H9 (cell line): ENCODE data around the gene ECHDC1. TPM values are rescaled to one million over a fixed set of nuclear protein-coding genes. Genes with fewer than 3 reads are reported as not detected.

Source experiments
- DNase-seq: peaks from one replicate; pipeline ENCODE4 v3.0.0-alpha.2; 2017
- H2AFZ ChIP-seq: one replicate; pipeline ENCODE4 v1.6.1; 2013; ENCODE audit warnings: mild to moderate bottlenecking, low read length, control low read depth, moderate library complexity
- H2AK5ac ChIP-seq: 2 replicates; pipeline ENCODE4 v1.6.1; 2013; ENCODE audit warnings: low read length, control low read depth, mixed read lengths; ENCODE audit not compliant: insufficient read length
- H2BK120ac ChIP-seq: one replicate; pipeline ENCODE4 v1.6.1; 2013; ENCODE audit warnings: low read depth, mild to moderate bottlenecking, low read length, control low read depth, inconsistent platforms; ENCODE audit not compliant: poor library complexity, severe bottlenecking
- H2BK12ac ChIP-seq: 2 replicates; pipeline ENCODE4 v1.6.1; 2013; ENCODE audit warnings: low read length, control low read depth, mixed read lengths, low read depth; ENCODE audit not compliant: insufficient read length
- H2BK15ac ChIP-seq: 2 replicates; pipeline ENCODE4 v1.6.1; 2013; ENCODE audit warnings: low read depth, low read length, control low read depth
- H2BK20ac ChIP-seq: one replicate; pipeline ENCODE4 v1.6.1; 2013; ENCODE audit warnings: low read depth, mild to moderate bottlenecking, low read length, control low read depth, inconsistent platforms; ENCODE audit not compliant: poor library complexity, severe bottlenecking
- H2BK5ac ChIP-seq: 2 replicates; pipeline ENCODE4 v1.6.1; 2013; ENCODE audit warnings: low read length, control low read depth, mixed read lengths; ENCODE audit not compliant: insufficient read length
- H3K14ac ChIP-seq: 2 replicates; pipeline ENCODE4 v1.6.1; 2013; ENCODE audit warnings: low read length, control low read depth; ENCODE audit not compliant: insufficient read depth
- H3K18ac ChIP-seq: 2 replicates; pipeline ENCODE4 v1.6.1; 2013; ENCODE audit warnings: low read depth, mild to moderate bottlenecking, mixed read lengths, low read length, control low read depth; ENCODE audit not compliant: insufficient read length
- H3K23ac ChIP-seq: 2 replicates; pipeline ENCODE4 v1.6.1; 2013; ENCODE audit warnings: low read length, control low read depth, mixed read lengths, low read depth; ENCODE audit not compliant: insufficient read length
- H3K23me2 ChIP-seq: 2 replicates; pipeline ENCODE4 v1.6.1; 2013; ENCODE audit warnings: low read depth, mild to moderate bottlenecking, mixed read lengths, low read length, control low read depth; ENCODE audit not compliant: insufficient read length, poor library complexity, severe bottlenecking
- H3K27ac ChIP-seq: 2 replicates; pipeline ENCODE4 v1.5.1; 2013; ENCODE audit warnings: low read length, control low read depth, mixed read lengths, low read depth; ENCODE audit not compliant: insufficient read length
- H3K27me3 ChIP-seq: 2 replicates; pipeline ENCODE4 v1.6.1; 2013; ENCODE audit warnings: low read length, control low read depth, inconsistent platforms; ENCODE audit not compliant: insufficient read depth
- H3K4ac ChIP-seq: 2 replicates; pipeline ENCODE4 v1.6.1; 2013; ENCODE audit warnings: low read depth, mild to moderate bottlenecking, control low read depth, inconsistent platforms, low read length, moderate library complexity
- H3K4me1 ChIP-seq: 2 replicates; pipeline ENCODE4 v1.6.1; 2013; ENCODE audit warnings: low read length, control low read depth, inconsistent platforms; ENCODE audit not compliant: insufficient read depth
- H3K4me2 ChIP-seq: 2 replicates; pipeline ENCODE4 v1.6.1; 2013; ENCODE audit warnings: low read length, control low read depth, mixed read lengths; ENCODE audit not compliant: insufficient read length, insufficient read depth
- H3K56ac ChIP-seq: 2 replicates; pipeline ENCODE4 v1.6.1; 2013; ENCODE audit warnings: low read depth, mild to moderate bottlenecking, mixed read lengths, low read length, control low read depth; ENCODE audit not compliant: insufficient read length
- H3K79me1 ChIP-seq: 2 replicates; pipeline ENCODE4 v1.6.1; 2013; ENCODE audit warnings: low read depth, mild to moderate bottlenecking, moderate library complexity, low read length, control low read depth, inconsistent platforms; ENCODE audit not compliant: insufficient read depth, poor library complexity, severe bottlenecking
- H3K79me2 ChIP-seq: 2 replicates; pipeline ENCODE4 v1.6.1; 2013; ENCODE audit warnings: low read length, control low read depth, inconsistent platforms; ENCODE audit not compliant: insufficient read depth
- H3K9ac ChIP-seq: 2 replicates; pipeline ENCODE4 v1.6.1; 2013; ENCODE audit warnings: low read length, control low read depth, mixed read lengths; ENCODE audit not compliant: insufficient read length; ENCODE audit errors: extremely low read depth
- H3K9me3 ChIP-seq: one replicate; pipeline ENCODE4 v1.6.1; 2013; ENCODE audit warnings: low read depth, low read length, inconsistent platforms; ENCODE audit not compliant: control insufficient read depth
- H3T11ph ChIP-seq: one replicate; pipeline ENCODE4 v1.6.1; 2013; ENCODE audit warnings: mild to moderate bottlenecking, low read length, control low read depth, inconsistent platforms
- H4K20me1 ChIP-seq: one replicate; pipeline ENCODE4 v1.6.1; 2013; ENCODE audit not compliant: control insufficient read depth, insufficient read length, insufficient read depth
- H4K5ac ChIP-seq: 2 replicates; pipeline ENCODE4 v1.6.1; 2013; ENCODE audit warnings: low read depth, mild to moderate bottlenecking, mixed read lengths, low read length, control low read depth; ENCODE audit not compliant: insufficient read length
- H4K8ac ChIP-seq: replicated peaks from 2 replicates; pipeline ENCODE4 v1.6.1; 2013; ENCODE audit warnings: low read length, control low read depth, mixed read lengths, low read depth; ENCODE audit not compliant: insufficient read length
- H4K91ac ChIP-seq: 2 replicates; pipeline ENCODE4 v1.6.1; 2013; ENCODE audit warnings: low read depth, mild to moderate bottlenecking, moderate library complexity, mixed read lengths, low read length, control low read depth; ENCODE audit not compliant: insufficient read length
- H3K27ac Mint-ChIP-seq, 3 experiments: 2 replicates in 2 of 3; 3 replicates in 1 of 3; pipeline ENCODE4 v1.8.0; 2020 to 2021; ENCODE audit warnings: mixed read lengths in 3 of 3, mild to moderate bottlenecking in 1 of 3, moderate library complexity in 1 of 3
- H3K27me3 Mint-ChIP-seq: 2 replicates; pipeline ENCODE4 v1.8.0; 2021; ENCODE audit warnings: low read depth, mild to moderate bottlenecking, moderate library complexity, mixed read lengths
- H3K36me3 Mint-ChIP-seq, 3 experiments: 2 replicates in 2 of 3; 3 replicates in 1 of 3; pipeline ENCODE4 v1.8.0; 2020 to 2021; ENCODE audit warnings: low read depth in 3 of 3, mixed read lengths in 3 of 3; ENCODE audit not compliant: insufficient read depth in 1 of 3
- H3K4me1 Mint-ChIP-seq, 2 experiments: 2 replicates each; pipeline ENCODE4 v1.8.0; 2020; ENCODE audit warnings: mixed read lengths in 2 of 2
- H3K4me3 Mint-ChIP-seq, 2 experiments: 2 replicates in 1 of 2; 3 replicates in 1 of 2; pipeline ENCODE4 v1.8.0; 2020 to 2021; ENCODE audit warnings: mild to moderate bottlenecking in 2 of 2, mixed read lengths in 2 of 2, moderate library complexity in 1 of 2
- H3K9me3 Mint-ChIP-seq, 2 experiments: 2 replicates in 1 of 2; 3 replicates in 1 of 2; pipeline ENCODE4 v1.8.0; 2020; ENCODE audit warnings: mild to moderate bottlenecking in 2 of 2, mixed read lengths in 2 of 2, moderate library complexity in 1 of 2
- WGBS: extraction: QIAGEN DNeasy Blood & Tissue Kit; methylation state at CpG from one replicate; pipeline ENCODE4 v1.1.7; 2013; ENCODE audit warnings: missing lambda C conversion rate, low lambda C conversion rate, mixed read lengths; ENCODE audit not compliant: insufficient read length; ENCODE audit errors: extremely low coverage; 5-methylcytosine and 5-hydroxymethylcytosine counted together
- total RNA-seq: library from RNA; stranded (reverse); gene quantifications from 2 replicates; pipeline ENCODE4 v1.2.1, GENCODE V29; 2021
- TF ChIP-seq, protein P1 (sequence below): fragments of 200-600 bp; sonication (generic); conservative IDR thresholded peaks from 3 replicates; pipeline ENCODE4 v1.8.0; 2021; ENCODE audit warnings: antibody characterized with exemption, mild to moderate bottlenecking

Gene ECHDC1
- total RNA-seq, 1 experiment from 2014 or later = 47.8 TPM

DNA sequence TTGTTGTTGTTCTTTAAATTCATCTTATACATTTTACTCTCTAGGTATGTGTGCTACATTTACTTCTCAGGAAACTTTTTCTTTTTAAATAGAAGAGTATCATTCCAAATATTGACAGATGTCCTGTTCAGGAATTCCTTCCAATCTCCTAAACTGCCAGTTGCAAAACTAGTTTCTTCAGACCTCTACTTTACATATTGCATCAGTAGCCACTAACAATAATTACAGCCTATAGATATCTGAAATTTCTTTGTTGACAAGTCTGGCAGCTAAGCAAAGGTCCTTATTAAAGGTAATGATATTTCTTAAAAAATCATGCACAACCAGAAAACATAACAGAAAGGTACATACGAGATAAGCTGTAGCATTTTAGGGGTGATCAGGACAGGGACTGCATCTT, 4.5 kb downstream of the ECHDC1 start:
- H4K91ac ChIP-seq = no peak overlapping the region
- no peak overlapping the region for H2BK120ac ChIP-seq
- no peak overlapping the region for H3K18ac ChIP-seq
- H2AK5ac ChIP-seq = no peak overlapping the region
- H2BK20ac ChIP-seq = no peak overlapping the region
- H4K20me1 ChIP-seq = no peaks in the 10 kb centered on the region
- no peak overlapping the region for H3K4ac ChIP-seq
- H3K27me3 ChIP-seq = no peaks in the 10 kb centered on the region
- H3K56ac ChIP-seq = no peak overlapping the region
- Mint-ChIP-seq H3K9me3 (no peaks in the 10 kb centered on the region; a peak in 1 of 5 replicates), H3K4me3 (no peak overlapping the region), H3K4me1 (peaks cover 11 to 47% of the 10 kb centered on the region in 2 experiments), H3K27ac (no peak overlapping the region), H3K36me3 (peaks cover 0 to 3% (median 0%) of the 10 kb centered on the region in 3 experiments; a peak in 2 of 7 replicates), H3K27me3 (no peaks in the 10 kb centered on the region)
- peaks cover 14% of the 10 kb centered on the region for H3K23me2 ChIP-seq
- no peaks in the 10 kb centered on the region for H3K79me1 ChIP-seq
- TF ChIP-seq, protein P1, sequence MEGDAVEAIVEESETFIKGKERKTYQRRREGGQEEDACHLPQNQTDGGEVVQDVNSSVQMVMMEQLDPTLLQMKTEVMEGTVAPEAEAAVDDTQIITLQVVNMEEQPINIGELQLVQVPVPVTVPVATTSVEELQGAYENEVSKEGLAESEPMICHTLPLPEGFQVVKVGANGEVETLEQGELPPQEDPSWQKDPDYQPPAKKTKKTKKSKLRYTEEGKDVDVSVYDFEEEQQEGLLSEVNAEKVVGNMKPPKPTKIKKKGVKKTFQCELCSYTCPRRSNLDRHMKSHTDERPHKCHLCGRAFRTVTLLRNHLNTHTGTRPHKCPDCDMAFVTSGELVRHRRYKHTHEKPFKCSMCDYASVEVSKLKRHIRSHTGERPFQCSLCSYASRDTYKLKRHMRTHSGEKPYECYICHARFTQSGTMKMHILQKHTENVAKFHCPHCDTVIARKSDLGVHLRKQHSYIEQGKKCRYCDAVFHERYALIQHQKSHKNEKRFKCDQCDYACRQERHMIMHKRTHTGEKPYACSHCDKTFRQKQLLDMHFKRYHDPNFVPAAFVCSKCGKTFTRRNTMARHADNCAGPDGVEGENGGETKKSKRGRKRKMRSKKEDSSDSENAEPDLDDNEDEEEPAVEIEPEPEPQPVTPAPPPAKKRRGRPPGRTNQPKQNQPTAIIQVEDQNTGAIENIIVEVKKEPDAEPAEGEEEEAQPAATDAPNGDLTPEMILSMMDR = no peak
- H2BK5ac ChIP-seq = no peak overlapping the region
- H3K14ac ChIP-seq = no peak overlapping the region
- H3K27ac ChIP-seq = no peak overlapping the region
- no CpG with 5 or more reads among the region's 1 CpG for WGBS
- H3K9ac ChIP-seq = no peak overlapping the region
- H4K8ac ChIP-seq = no peak overlapping the region
- H3K4me1 ChIP-seq = peaks cover 9% of the 10 kb centered on the region; the same call in 1 of the 2 replicates
- peaks cover 24% of the 10 kb centered on the region; the same call in 1 of the 2 replicates for H3K79me2 ChIP-seq
- H3K23ac ChIP-seq = no peak overlapping the region
- no peak overlapping the region for H2BK15ac ChIP-seq
- DNase-seq = no peak
- H2BK12ac ChIP-seq = no peak overlapping the region
- H4K5ac ChIP-seq = no peak overlapping the region
- no peak overlapping the region for H2AFZ ChIP-seq
- H3K9me3 ChIP-seq = no peaks in the 10 kb centered on the region
- no peak overlapping the region for H3T11ph ChIP-seq
- H3K4me2 ChIP-seq = no peak overlapping the region
